Endothelial cell of umbilical vein (primary cell): Measurements from ENCODE around the gene ENAH. TPM values are rescaled to one million over a fixed set of nuclear protein-coding genes. Genes with fewer than 3 reads are reported as not detected.

Source experiments
- BruUV-seq: library from RNA; stranded (reverse); fragments of 400-500 nt; replicated peaks from 2 replicates; lab custom pipeline; 2021; lab: Mats Ljungman, UMichigan
- CTCF ChIA-PET: fragments of 300-600, 350-600 bp; sonication (Branson Sonifier 250); formaldehyde crosslinking; loops from one replicate; lab custom pipeline; 2021; ENCODE audit warnings: antibody characterized with exemption, inconsistent platforms; lab: Charles Lee
- POLR2A ChIA-PET: fragments of 300-600, 350-600 bp; sonication (Branson Sonifier 250); formaldehyde crosslinking; loops from one replicate; lab custom pipeline; 2021; ENCODE audit warnings: antibody characterized with exemption, inconsistent platforms; lab: Charles Lee
- DNase-seq: peaks from one replicate; pipeline ENCODE4 v3.0.0-alpha.2; 2011; ENCODE audit warnings: low read depth, low spot score
- FAIRE-seq: peaks from 2 replicates; lab custom pipeline; 2011; peaks lifted over from hg19 to GRCh38; lab: Jason Lieb, UNC
- H2AFZ ChIP-seq: 2 replicates; pipeline ENCODE4 v1.6.0; 2012; ENCODE audit warnings: low read depth, low read length, control low read depth, inconsistent platforms
- H3K27ac ChIP-seq: 2 replicates; pipeline ENCODE4 v1.5.1; 2011; ENCODE audit warnings: low read depth, mild to moderate bottlenecking, control low read depth, low read length, moderate library complexity; ENCODE audit not compliant: insufficient read depth
- H3K27me3 ChIP-seq, 2 experiments: 2 replicates each; pipeline versions ENCODE4 v1.6.0 to v1.6.1; 2011; ENCODE audit warnings: low read length in 2 of 2, mixed read lengths in 1 of 2; ENCODE audit not compliant: control insufficient read depth in 2 of 2, insufficient read depth in 2 of 2
- H3K36me3 ChIP-seq, 2 experiments: 2 replicates in 1 of 2; 3 replicates in 1 of 2; pipeline ENCODE4 v1.5.1; 2011; ENCODE audit warnings: low read length in 2 of 2, mild to moderate bottlenecking in 1 of 2, moderate library complexity in 1 of 2; ENCODE audit not compliant: control insufficient read depth in 2 of 2, insufficient read depth in 2 of 2; ENCODE audit errors: extremely low read depth in 1 of 2
- H3K4me1 ChIP-seq: 3 replicates; pipeline ENCODE4 v1.5.1; 2011; ENCODE audit warnings: mild to moderate bottlenecking, low read length; ENCODE audit not compliant: control insufficient read depth, insufficient read depth; ENCODE audit errors: extremely low read depth
- H3K4me2 ChIP-seq: 2 replicates; pipeline ENCODE4 v1.6.1; 2011; ENCODE audit warnings: low read length, control low read depth, mixed read lengths; ENCODE audit not compliant: insufficient read depth
- H3K4me3 ChIP-seq, 3 experiments: fragments of 200-600 bp in 1 of 3; sonication (generic), shearing (Covaris generic) in 1 of 3; replicated peaks in 1 of 3; 2 replicates each; pipeline ENCODE4 v1.5.1; 2011 to 2016; ENCODE audit warnings: control low read depth in 3 of 3, low read length in 3 of 3, mild to moderate bottlenecking in 2 of 3, inconsistent platforms in 1 of 3, low read depth in 1 of 3, moderate library complexity in 1 of 3; ENCODE audit not compliant: insufficient read depth in 1 of 3
- H3K79me2 ChIP-seq: 2 replicates; pipeline ENCODE4 v1.6.0; 2012; ENCODE audit warnings: low read length, inconsistent platforms; ENCODE audit not compliant: control insufficient read depth, insufficient read depth
- H3K9ac ChIP-seq: replicated peaks from 2 replicates; pipeline ENCODE3; 2011; ENCODE audit warnings: low read length, control low read depth; ENCODE audit not compliant: insufficient read depth; ENCODE audit errors: extremely low read depth
- H3K9me1 ChIP-seq: replicated peaks from 3 replicates; pipeline ENCODE4 v1.6.0; 2011; ENCODE audit warnings: mild to moderate bottlenecking, low read length; ENCODE audit not compliant: control insufficient read depth, insufficient read depth; ENCODE audit errors: extremely low read depth
- H3K9me3 ChIP-seq: replicated peaks from 2 replicates; pipeline ENCODE4 v1.5.1; 2012; ENCODE audit warnings: low read length, inconsistent platforms; ENCODE audit not compliant: control insufficient read depth, insufficient read depth
- H4K20me1 ChIP-seq: replicated peaks from 2 replicates; pipeline ENCODE3; 2011; ENCODE audit warnings: mild to moderate bottlenecking, low read length; ENCODE audit not compliant: control insufficient read depth, insufficient read depth; ENCODE audit errors: extremely low read depth
- EZH2 ChIP-seq: IDR thresholded peaks from 2 replicates; pipeline ENCODE4 v1.6.1; 2012; ENCODE audit warnings: borderline replicate concordance, low read depth, mild to moderate bottlenecking, moderate library complexity, low read length, inconsistent platforms; ENCODE audit not compliant: severe bottlenecking
- FOS ChIP-seq: IDR thresholded peaks from 2 replicates; pipeline ENCODE4 v1.6.1; 2011; ENCODE audit warnings: mild to moderate bottlenecking, low read length, moderate library complexity, borderline replicate concordance; ENCODE audit not compliant: insufficient read depth
- GATA2 ChIP-seq: IDR thresholded peaks from 2 replicates; pipeline ENCODE4 v1.7.0; 2011; ENCODE audit warnings: low read depth, mild to moderate bottlenecking, moderate library complexity, mixed read lengths, low read length; ENCODE audit not compliant: insufficient read length, insufficient read depth
- JUN ChIP-seq: IDR thresholded peaks from 2 replicates; pipeline ENCODE4 v1.6.1; 2011; ENCODE audit warnings: borderline replicate concordance, low read depth; ENCODE audit not compliant: insufficient read length, insufficient read depth
- MYC ChIP-seq: IDR thresholded peaks from one replicate; pipeline ENCODE4 v1.6.1; 2011; ENCODE audit warnings: mild to moderate bottlenecking, low read depth, low read length
- POLR2A ChIP-seq: IDR thresholded peaks from 2 replicates; pipeline ENCODE4 v1.6.1; 2012; ENCODE audit warnings: low read depth, mild to moderate bottlenecking, control low read depth, low read length
- POLR2AphosphoS5 ChIP-seq: IDR thresholded peaks from 2 replicates; pipeline ENCODE4 v1.6.1; 2012; ENCODE audit warnings: low read depth, mild to moderate bottlenecking, control low read depth, low read length, moderate library complexity; ENCODE audit not compliant: insufficient read depth
- dilution Hi-C: fragments of 300-500 bp; cut with MboI; formaldehyde crosslinking; loops from one replicate; pipeline ENCODE4 v1.15.0; 2019; ENCODE audit warnings: low sequenced_read_pairs; ENCODE audit not compliant: extremely low pct_ligation_motif_present
- intact Hi-C: fragments of 100-400 bp; cut with micrococcal nuclease; formaldehyde crosslinking; loops from one replicate; pipeline ENCODE4 v1.10.0; 2022
- polyA plus RNA-seq, 4 experiments: library from polyadenylated mRNA; depleted of rRNA in 3 of 4; stranded (reverse) in 3 of 4; unstranded in 1 of 4; fragments of >200 nt; gene quantifications; 2 replicates each; pipeline versions ENCODE4 v1.2.1 to v1.2.3, GENCODE V29; 2011 to 2012; ENCODE audit warnings: missing spikeins in 1 of 4
- total RNA-seq: library from RNA; stranded (reverse); gene quantifications from 2 replicates; pipeline ENCODE4 v1.2.3, GENCODE V29; 2021
- TF ChIP-seq, protein P1 (sequence below), 2 donors: IDR thresholded peaks; 1 replicate in 1 of 2; 2 replicates in 1 of 2; pipeline ENCODE4 v1.5.1; 2011; ENCODE audit warnings: low read length in 2 of 2, mild to moderate bottlenecking in 2 of 2, moderate library complexity in 2 of 2, control low read depth in 1 of 2, inconsistent platforms in 1 of 2, low read depth in 1 of 2; ENCODE audit not compliant: insufficient read depth in 1 of 2; ENCODE audit errors: extremely low read depth in 1 of 2
- TF ChIP-seq, protein P2 (sequence below): IDR thresholded peaks from 2 replicates; pipeline ENCODE4 v1.6.1; 2011; ENCODE audit not compliant: insufficient read depth, insufficient read length

ENAH gene
- total and polyA plus RNA-seq, 2 donors (not counting 3 experiments of a cell fraction or from before 2014, with no cell fraction given), result 19.9 to 95.6 TPM

DNA sequence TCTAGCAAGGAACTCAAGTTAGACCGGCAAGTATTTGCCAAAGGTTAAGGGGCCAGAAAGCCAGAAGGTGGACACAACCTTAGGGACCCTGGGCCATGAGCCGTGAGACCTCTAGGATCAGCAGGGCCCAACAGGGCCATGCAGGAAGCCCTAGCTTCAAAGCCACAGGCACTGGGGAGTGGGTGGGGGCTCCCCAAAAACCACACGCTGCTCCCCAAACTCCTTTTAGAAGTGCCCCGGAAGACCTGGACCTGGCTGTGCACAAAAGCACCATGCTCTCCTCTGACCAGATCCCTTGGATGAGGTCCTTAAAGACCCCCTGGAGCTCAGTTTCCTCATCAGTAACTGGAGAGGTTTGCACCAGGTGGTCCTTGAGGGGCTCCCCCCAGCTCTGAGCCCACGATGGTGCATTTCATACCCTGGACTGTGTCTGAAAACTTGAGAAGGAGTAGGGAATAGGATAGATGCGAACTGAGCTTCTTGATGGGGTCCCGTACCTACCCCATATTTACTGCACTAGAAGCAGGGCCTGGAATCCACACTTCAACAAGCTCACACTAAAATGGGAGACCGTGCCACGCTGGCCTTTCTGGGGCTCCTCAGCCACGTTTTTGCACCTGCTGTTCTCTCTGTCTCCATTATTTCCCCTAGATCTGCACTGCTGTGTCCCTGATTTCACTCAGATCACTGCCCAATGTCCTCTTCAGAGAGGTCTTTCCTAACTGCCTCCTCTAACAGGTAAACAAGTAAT is 184.5 kb downstream of the ENAH start:
- no peaks in the 10 kb centered on the region for H3K27me3 ChIP-seq
- H3K9me1 ChIP-seq, result no peaks in the 10 kb centered on the region
- peak overlapping the region; percentile 44 for H3K4me2 ChIP-seq
- H4K20me1 ChIP-seq, result no peaks in the 10 kb centered on the region
- intact Hi-C loops (no loop called here), dilution Hi-C loops (no loop called here)
- TF ChIP-seq, protein P1, sequence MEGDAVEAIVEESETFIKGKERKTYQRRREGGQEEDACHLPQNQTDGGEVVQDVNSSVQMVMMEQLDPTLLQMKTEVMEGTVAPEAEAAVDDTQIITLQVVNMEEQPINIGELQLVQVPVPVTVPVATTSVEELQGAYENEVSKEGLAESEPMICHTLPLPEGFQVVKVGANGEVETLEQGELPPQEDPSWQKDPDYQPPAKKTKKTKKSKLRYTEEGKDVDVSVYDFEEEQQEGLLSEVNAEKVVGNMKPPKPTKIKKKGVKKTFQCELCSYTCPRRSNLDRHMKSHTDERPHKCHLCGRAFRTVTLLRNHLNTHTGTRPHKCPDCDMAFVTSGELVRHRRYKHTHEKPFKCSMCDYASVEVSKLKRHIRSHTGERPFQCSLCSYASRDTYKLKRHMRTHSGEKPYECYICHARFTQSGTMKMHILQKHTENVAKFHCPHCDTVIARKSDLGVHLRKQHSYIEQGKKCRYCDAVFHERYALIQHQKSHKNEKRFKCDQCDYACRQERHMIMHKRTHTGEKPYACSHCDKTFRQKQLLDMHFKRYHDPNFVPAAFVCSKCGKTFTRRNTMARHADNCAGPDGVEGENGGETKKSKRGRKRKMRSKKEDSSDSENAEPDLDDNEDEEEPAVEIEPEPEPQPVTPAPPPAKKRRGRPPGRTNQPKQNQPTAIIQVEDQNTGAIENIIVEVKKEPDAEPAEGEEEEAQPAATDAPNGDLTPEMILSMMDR (IDR thresholded peaks at IDR 0.05; ENCODE audit: extremely low read depth in 1 of 2, insufficient read depth in 1 of 2, low read depth in 1 of 2, low read length in 2 of 2), result no peak
- TF ChIP-seq FOS (no peak), POLR2AphosphoS5 (no peak), JUN (no peak), MYC (no peak), EZH2 (no peak), POLR2A (no peak), GATA2 (no peak)
- TF ChIP-seq, protein P2, sequence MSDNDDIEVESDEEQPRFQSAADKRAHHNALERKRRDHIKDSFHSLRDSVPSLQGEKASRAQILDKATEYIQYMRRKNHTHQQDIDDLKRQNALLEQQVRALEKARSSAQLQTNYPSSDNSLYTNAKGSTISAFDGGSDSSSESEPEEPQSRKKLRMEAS, result no peak
- CTCF ChIA-PET, result interaction anchor here (0.8 to 2.8 kb wide), 9 partner anchors 13 to 443 kb away, joined by 3 to 15 read pairs (median 4); partner anchors contain the start of genes LBR and SRP9
- H3K9ac ChIP-seq, result peak overlapping the region; percentile 25
- POLR2A ChIA-PET, result interaction anchor here (1.4 kb wide), 1 partner anchor 24 kb away, joined by 7 read pairs; no protein-coding TSS in a partner anchor
- no peak overlapping the region for H3K4me3 ChIP-seq
- no peaks in the 10 kb centered on the region for H3K9me3 ChIP-seq
- DNase-seq (no peak), FAIRE-seq (no peak)
- H3K36me3 ChIP-seq, result no peaks in the 10 kb centered on the region
- H2AFZ ChIP-seq, result peak overlapping the region; percentile 49
- no TSS peak for BruUV-seq
- peak overlapping the region; percentile 62 for H3K27ac ChIP-seq
- peaks cover 17% of the 10 kb centered on the region for H3K4me1 ChIP-seq
- H3K79me2 ChIP-seq, result no peaks in the 10 kb centered on the region
